ENCODE measurements around the gene LPO. TPM values are rescaled to one million over a fixed set of nuclear protein-coding genes. Genes with fewer than 3 reads are reported as not detected.
A peak's percentile ranks its signal among the peaks of the same experiment; 100 is the strongest.

The LPO gene
- total RNA-seq, 6 donors from 2014 or later, result not detected

GRCh38 chr17:58312021-58312630 is 73.7 kb downstream of the LPO start:
- Histone ChIP-seq H3K27me3 (no peaks in the 10 kb centered on the region), H3K27ac (no peak overlapping the region), H3K9me3 (no peaks in the 10 kb centered on the region), H3K36me3 (no peaks in the 10 kb centered on the region), H3K4me3 (no peak overlapping the region), H3K4me1 (no peaks in the 10 kb centered on the region)
- ATAC-seq (ENCODE audit: low FRiP score in 2 of 2) (no peak), DNase-seq (peak in 1 of 2 donors; percentile 71)
- no peak for TF ChIP-seq EP300 (IDR thresholded peaks at IDR 0.05)
- TF ChIP-seq POLR2AphosphoS5 (IDR thresholded peaks at IDR 0.05), result no peak
- no peak for TF ChIP-seq POLR2A (IDR thresholded peaks at IDR 0.05)
- no peak for TF ChIP-seq CTCF (IDR thresholded peaks at IDR 0.05)
- 74 to 91% methylated on average over 3 to 15 of the region's 23 CpGs for WGBS, 2 donors

GRCh38 chr17:58312829-58313228 is 74.4 kb downstream of the LPO start:
- no peaks in the 10 kb centered on the region for H3K27me3 ChIP-seq
- ATAC-seq (ENCODE audit: low FRiP score in 2 of 2) (no peak), DNase-seq (no peak)
- TF ChIP-seq EP300 (IDR thresholded peaks at IDR 0.05), result no peak
- no peak for TF ChIP-seq POLR2AphosphoS5 (IDR thresholded peaks at IDR 0.05)
- TF ChIP-seq POLR2A (IDR thresholded peaks at IDR 0.05), result no peak
- no peak for TF ChIP-seq CTCF (IDR thresholded peaks at IDR 0.05)
- no peak overlapping the region for H3K27ac ChIP-seq
- 50 to 63% methylated on average over 1 of the region's 1 CpG for WGBS, 2 donors
- H3K4me3 ChIP-seq, result no peak overlapping the region
- H3K36me3 ChIP-seq, result no peaks in the 10 kb centered on the region
- no peaks in the 10 kb centered on the region for H3K9me3 ChIP-seq
- H3K4me1 ChIP-seq, result no peaks in the 10 kb centered on the region

GRCh38 chr17:58313815-58314705 is 75.7 kb downstream of the LPO start:
- ATAC-seq (ENCODE audit: low FRiP score in 2 of 2), result peak in 1 of 2 donors; percentile 38
- Histone ChIP-seq H3K36me3 (no peaks in the 10 kb centered on the region), H3K4me3 (no peak overlapping the region), H3K9me3 (no peaks in the 10 kb centered on the region), H3K27ac (no peak overlapping the region), H3K27me3 (no peaks in the 10 kb centered on the region), H3K4me1 (no peaks in the 10 kb centered on the region)
- DNase-seq, result no peak
- no peak for TF ChIP-seq POLR2A (IDR thresholded peaks at IDR 0.05)
- no peak for TF ChIP-seq POLR2AphosphoS5 (IDR thresholded peaks at IDR 0.05)
- TF ChIP-seq EP300 (IDR thresholded peaks at IDR 0.05), result no peak
- TF ChIP-seq CTCF (IDR thresholded peaks at IDR 0.05), result no peak
- WGBS, 2 donors, result 74 to 81% methylated on average over 7 of the region's 7 CpGs

- Histone ChIP-seq H3K27me3 (no peaks in the 10 kb centered on the region), H3K4me3 (no peak overlapping the region), H3K9me3 (no peaks in the 10 kb centered on the region), H3K36me3 (no peaks in the 10 kb centered on the region), H3K27ac (no peak overlapping the region), H3K4me1 (no peaks in the 10 kb centered on the region)
- no peak for ATAC-seq (ENCODE audit: low FRiP score in 2 of 2)
- 87 to 93% methylated on average over 5 to 6 of the region's 6 CpGs for WGBS, 2 donors
- no peak for TF ChIP-seq CTCF (IDR thresholded peaks at IDR 0.05)
- TF ChIP-seq EP300 (IDR thresholded peaks at IDR 0.05), result no peak
- DNase-seq, result no peak
Measured at GRCh38 chr17:58314706-58315015, 76.3 kb downstream of the LPO start.
